ENCODE measurements around the gene LRP8. TPM values are rescaled to one million over a fixed set of nuclear protein-coding genes. Genes with fewer than 3 reads are reported as not detected.

LRP8 gene
- total RNA-seq, 4 donors from 2014 or later = 0.36 to 4.2 (median 1.4) TPM

- no peak for TF ChIP-seq CTCF (IDR thresholded peaks at IDR 0.05 in 4 of 5, conservative IDR thresholded peaks at IDR 0.05 in 1 of 5)
- TF ChIP-seq POLR2A (IDR thresholded peaks at IDR 0.05) = no peak
- intact Hi-C loops (cut with DNase I; ENCODE audit: low total_unique reads) (no loop called here), in situ Hi-C loops (cut with MboI; ENCODE audit: low sequenced_read_pairs in 4 of 4) (no loop called here)
- DNase-seq (no peak), ATAC-seq (no peak)
- H3K27me3 ChIP-seq = no peaks in the 10 kb centered on the region
- no peaks in the 10 kb centered on the region for H3K9me3 ChIP-seq
- no peaks in the 10 kb centered on the region for H3K36me3 ChIP-seq
- H3K27ac ChIP-seq = no peak overlapping the region
- H3K4me3 ChIP-seq = no peak overlapping the region
- peaks cover 4 to 7% of the 10 kb centered on the region in 2 donors for H3K4me1 ChIP-seq
Observed at GRCh38 chr1:53295726-53296116, 32.1 kb downstream of the LRP8 start.

- H3K27ac ChIP-seq = no peak overlapping the region
- H3K9me3 ChIP-seq = no peaks in the 10 kb centered on the region
- TF ChIP-seq CTCF (IDR thresholded peaks at IDR 0.05 in 4 of 5, conservative IDR thresholded peaks at IDR 0.05 in 1 of 5) (no peak), POLR2A (IDR thresholded peaks at IDR 0.05) (no peak)
- in situ Hi-C loops (cut with MboI; ENCODE audit: low sequenced_read_pairs in 4 of 4) (no loop called here), intact Hi-C loops (cut with DNase I; ENCODE audit: low total_unique reads) (no loop called here)
- no peak overlapping the region for H3K4me3 ChIP-seq
- peaks cover 4 to 7% of the 10 kb centered on the region in 2 donors for H3K4me1 ChIP-seq
- no peak for ATAC-seq
- no peak for DNase-seq
- no peaks in the 10 kb centered on the region for H3K27me3 ChIP-seq
- no peaks in the 10 kb centered on the region for H3K36me3 ChIP-seq
Observed at GRCh38 chr1:53295295-53295694, 32.6 kb downstream of the LRP8 start.

- DNase-seq = no peak
- no peak overlapping the region for H3K27ac ChIP-seq
- in situ Hi-C loops (cut with MboI; ENCODE audit: low sequenced_read_pairs in 4 of 4) = no loop called here
Observed at GRCh38 chr1:53294567-53294966, 33.3 kb downstream of the LRP8 start.

GRCh38 chr1:53294061-53294460 lies 33.8 kb downstream of the LRP8 start:
- Histone ChIP-seq H3K4me3 (no peak overlapping the region), H3K4me1 (peaks cover 4 to 7% of the 10 kb centered on the region in 2 donors), H3K27ac (no peak overlapping the region), H3K36me3 (no peaks in the 10 kb centered on the region), H3K9me3 (no peaks in the 10 kb centered on the region), H3K27me3 (no peaks in the 10 kb centered on the region)
- in situ Hi-C loops (cut with MboI; ENCODE audit: low sequenced_read_pairs in 4 of 4) (no loop called here), intact Hi-C loops (cut with DNase I; ENCODE audit: low total_unique reads) (no loop called here)
- DNase-seq = no peak
- no peak for ATAC-seq
- no peak for TF ChIP-seq CTCF (IDR thresholded peaks at IDR 0.05 in 4 of 5, conservative IDR thresholded peaks at IDR 0.05 in 1 of 5)
- TF ChIP-seq POLR2A (IDR thresholded peaks at IDR 0.05) = no peak

More at GRCh38 chr1:53294567-53294966, 33.3 kb downstream of the LRP8 start:
- H3K27me3 ChIP-seq = no peaks in the 10 kb centered on the region
- intact Hi-C loops (cut with DNase I; ENCODE audit: low total_unique reads) = no loop called here
- no peak overlapping the region for H3K4me3 ChIP-seq
- H3K36me3 ChIP-seq = no peaks in the 10 kb centered on the region
- no peaks in the 10 kb centered on the region for H3K9me3 ChIP-seq
- no peak for TF ChIP-seq CTCF (IDR thresholded peaks at IDR 0.05 in 4 of 5, conservative IDR thresholded peaks at IDR 0.05 in 1 of 5)
- TF ChIP-seq POLR2A (IDR thresholded peaks at IDR 0.05) = no peak
- H3K4me1 ChIP-seq = peaks cover 4 to 7% of the 10 kb centered on the region in 2 donors
- no peak for ATAC-seq

- peaks cover 4 to 7% of the 10 kb centered on the region in 2 donors for H3K4me1 ChIP-seq
- no peaks in the 10 kb centered on the region for H3K27me3 ChIP-seq
- ATAC-seq (peak; percentile 39 to 52), DNase-seq (peak in 1 of 2 donors; percentile 20)
- H3K27ac ChIP-seq = no peak overlapping the region
- intact Hi-C loops (cut with DNase I; ENCODE audit: low total_unique reads) = no loop called here
- no peaks in the 10 kb centered on the region for H3K9me3 ChIP-seq
- TF ChIP-seq CTCF (IDR thresholded peaks at IDR 0.05 in 4 of 5, conservative IDR thresholded peaks at IDR 0.05 in 1 of 5) = no peak
- no peak for TF ChIP-seq POLR2A (IDR thresholded peaks at IDR 0.05)
- H3K36me3 ChIP-seq = no peaks in the 10 kb centered on the region
- in situ Hi-C loops (cut with MboI; ENCODE audit: low sequenced_read_pairs in 4 of 4) = no loop called here
- no peak overlapping the region for H3K4me3 ChIP-seq
Observed at GRCh38 chr1:53293123-53293522, 34.7 kb downstream of the LRP8 start.
